ENCODE measurements around the gene HDAC8.
"Not testable (repeated sequence)": the region's sequence is repeated elsewhere in the genome, so short reads cannot be mapped to it uniquely, and the experiment has no call there.

HDAC8 gene

DNA sequence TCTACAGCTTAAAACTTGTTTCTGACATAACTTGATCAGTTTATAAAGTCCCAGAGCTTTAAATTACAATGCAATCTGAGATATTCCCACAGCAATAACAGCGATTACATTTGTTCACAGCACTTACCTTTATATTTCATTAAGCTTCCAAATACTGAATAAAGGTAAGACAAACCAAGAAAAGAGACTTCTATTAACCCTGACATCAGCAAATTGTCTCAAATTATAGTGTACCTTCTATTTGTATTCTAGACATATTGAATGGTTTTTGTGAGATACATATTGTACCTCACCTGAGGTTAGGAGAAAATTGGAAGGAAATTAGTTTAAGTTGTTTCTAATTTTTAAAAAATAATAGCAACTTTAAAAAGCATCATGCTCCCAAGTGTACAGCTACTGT, 111.9 kb downstream of the HDAC8 start:
- no peak for DNase-seq

DNA sequence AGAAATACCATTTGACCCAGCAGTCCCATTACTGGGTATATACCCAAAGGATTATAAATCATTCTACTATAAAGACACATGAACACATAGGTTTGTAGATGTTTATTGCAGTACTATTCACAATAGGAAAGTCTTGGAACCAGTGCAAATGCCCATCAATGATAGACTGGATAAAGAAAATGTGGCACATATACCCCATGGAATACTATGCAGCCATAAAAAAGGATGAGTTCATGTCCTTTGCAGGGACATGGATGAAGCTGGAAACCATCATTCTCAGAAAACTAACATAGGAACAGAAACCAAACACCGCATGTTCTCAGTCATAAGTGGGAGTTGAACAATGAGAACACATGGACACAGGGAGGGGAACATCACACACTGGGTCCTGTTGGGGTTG, 123.6 kb downstream of the HDAC8 start:
- DNase-seq, result not testable (repeated sequence)

DNA sequence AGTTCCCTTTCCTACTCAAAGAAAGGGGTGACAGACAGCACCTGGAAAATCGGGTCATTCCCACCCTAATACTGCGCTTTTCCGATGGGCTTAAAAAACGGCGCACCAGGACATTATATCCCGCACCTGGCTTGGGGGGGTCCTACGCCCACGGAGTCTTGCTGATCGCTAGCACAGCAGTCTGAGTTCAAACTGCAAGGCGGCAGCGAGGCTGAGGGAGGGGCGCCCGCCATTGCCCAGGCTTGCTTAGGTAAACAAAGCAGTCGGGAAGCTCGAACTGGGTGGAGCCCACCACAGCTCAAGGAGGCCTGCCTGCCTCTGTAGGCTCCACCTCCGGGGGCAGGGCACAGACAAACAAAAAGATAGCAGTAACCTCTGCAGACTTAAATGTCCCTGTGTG, 131.9 kb downstream of the HDAC8 start:
- DNase-seq, result not testable (repeated sequence)

DNA sequence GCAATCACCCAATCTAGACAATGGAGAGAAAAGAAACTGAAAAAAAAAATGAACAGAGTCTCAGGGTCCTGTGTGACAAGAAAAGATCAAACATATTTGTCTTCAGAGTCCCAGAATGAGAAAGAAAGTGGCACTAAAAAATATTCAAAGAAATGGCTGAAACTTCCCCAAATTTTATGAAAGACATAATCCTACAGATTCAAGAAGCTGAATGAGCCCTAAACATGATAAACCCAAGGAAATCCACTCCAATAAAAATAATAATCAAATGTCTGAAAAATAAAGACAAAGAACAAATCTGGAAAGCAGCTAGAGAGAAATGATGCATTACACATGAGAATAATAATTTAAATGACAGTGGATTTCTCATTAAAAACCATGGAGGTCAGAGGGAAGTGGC, 136.6 kb downstream of the HDAC8 start:
- DNase-seq, result no peak

DNA sequence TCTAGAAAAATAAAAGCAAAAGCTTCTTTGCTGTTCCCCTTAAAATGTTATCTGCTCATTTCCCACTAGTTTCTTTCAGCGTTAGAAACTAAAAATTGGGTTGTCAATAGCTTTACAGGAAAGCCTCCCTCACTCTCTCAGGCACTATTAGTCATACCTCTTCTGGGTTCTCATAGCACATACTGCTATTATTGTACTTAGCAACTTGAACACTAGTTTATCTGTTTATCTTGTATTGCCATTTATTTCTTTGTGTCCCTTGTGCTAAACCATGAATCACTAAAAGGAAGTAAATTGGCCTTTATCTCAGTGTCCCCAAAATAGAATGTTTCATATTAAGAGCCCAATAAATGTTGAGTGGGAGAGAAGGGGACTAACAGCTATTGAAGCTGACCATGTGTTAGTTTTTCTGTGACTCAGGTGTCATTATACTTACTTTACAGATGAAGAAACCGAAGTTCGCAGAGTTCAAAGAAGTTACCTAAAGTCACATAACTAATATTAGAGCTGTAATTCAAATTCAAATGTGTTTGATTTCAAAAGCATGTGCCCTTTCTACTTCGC, 142.2 kb downstream of the HDAC8 start:
- DNase-seq, result no peak

DNA sequence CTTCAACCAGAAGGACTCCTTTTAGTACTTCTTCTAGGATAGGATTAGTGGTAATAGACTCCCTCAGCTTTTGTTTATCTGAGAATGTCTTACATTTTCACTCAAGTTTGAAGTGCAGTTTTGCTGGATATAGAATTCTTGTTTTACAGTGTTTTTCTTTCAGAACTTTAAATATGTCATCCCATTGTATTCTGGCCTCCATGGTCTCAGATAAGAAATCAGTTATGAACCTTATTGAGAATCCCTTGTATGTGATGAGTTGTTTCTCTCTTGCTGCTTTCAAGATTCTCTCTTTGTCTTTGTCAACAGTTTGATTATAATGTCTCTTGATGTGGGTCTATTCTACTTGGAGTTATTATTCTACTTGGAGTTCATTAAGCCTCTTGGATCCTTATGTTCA, 150.8 kb downstream of the HDAC8 start:
- DNase-seq, result no peak

DNA sequence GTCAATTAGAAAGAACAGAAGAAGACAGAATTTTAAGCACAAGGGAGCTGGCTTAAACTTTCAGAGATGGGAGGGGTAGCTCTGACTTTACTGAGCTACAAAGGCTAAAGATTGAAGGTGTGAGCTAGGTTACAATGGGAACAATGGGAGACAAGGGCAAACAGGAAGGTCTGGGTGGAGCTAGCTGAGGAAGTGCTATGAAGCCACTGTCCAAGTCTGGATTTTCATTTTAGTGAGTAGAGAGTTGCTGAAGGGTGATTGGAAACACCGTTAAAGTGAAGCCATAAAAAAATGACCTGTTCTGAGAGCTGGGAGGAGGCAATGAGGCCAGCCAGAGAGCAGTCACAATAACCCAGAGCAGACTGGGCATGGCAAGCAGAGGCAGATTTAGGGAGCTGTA, 162.7 kb downstream of the HDAC8 start:
- DNase-seq, result no peak

DNA sequence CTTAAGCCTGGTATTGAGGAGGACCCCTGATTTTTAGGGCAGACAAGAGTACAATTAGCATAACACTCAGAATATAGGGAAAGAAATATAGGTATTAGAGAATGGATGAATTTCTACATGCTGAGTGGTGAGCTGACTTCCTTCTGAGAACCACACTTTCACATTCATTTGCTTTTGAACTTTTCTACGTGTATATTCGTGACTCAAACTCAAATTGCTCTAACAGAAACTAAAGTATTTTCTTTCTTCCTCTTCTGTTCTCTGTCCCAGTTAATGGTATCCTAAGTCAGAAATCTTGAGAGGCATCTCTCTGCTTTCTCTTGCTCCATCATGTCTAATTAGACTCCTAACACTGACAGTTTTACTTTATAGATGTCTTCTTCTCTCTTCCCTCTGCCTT, 163.8 kb downstream of the HDAC8 start:
- DNase-seq, result no peak

DNA sequence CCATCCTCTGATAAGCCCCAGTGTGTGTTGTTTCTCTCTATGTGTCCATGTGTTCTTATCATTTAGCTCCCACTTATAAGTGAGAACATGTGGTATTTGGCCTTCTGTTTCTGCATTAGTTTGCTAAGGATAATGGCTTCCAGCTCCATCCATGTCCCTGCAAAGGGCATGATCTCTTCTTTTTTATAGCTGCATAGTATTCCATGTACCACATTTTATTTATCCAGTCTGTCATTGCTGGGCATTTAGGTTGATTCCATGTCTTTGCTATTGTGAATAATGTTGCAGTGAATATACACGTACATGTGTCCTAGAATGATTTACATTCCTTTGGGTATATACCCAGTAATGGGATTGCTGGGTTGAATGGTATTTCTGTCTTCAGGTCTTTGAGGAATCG, 167.5 kb downstream of the HDAC8 start:
- DNase-seq, result not testable (repeated sequence)

DNA sequence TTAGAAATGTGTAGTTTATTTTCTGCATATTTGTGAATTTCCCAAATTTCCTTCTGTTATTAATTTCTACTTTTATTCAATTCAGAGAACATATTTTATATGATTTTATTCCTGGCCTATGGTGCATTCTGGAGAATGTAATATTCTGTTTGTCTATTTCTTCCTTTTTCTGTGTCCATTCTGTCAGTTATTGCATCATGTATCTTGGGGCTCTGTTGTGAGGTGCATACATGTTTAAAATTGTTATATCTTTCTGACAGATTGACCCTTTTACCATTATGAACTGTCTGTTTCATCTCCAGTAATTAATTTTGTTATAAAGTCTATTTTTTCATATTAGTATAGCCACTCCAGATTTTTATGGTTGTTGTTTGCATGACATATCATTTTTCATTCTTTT, 170.0 kb downstream of the HDAC8 start:
- no peak for DNase-seq

DNA sequence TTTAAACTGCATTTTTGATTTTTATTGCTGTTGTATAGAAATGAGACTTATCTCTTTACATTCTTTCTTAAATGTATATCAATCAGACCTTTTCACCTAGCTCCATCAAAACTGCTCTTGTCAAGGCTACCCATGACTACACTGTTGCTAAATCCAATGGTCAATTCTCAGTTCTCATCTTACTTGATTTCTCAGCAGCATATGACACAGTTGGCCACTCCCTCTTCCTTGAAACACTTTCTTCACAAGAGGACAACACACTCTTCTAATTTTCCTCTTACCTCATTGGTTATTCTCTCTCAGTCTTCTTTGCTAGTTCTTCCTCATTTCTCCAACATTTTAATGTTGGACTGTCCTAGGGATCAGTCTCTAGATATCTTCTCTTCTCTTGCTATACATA, 172.8 kb downstream of the HDAC8 start:
- no peak for DNase-seq

DNA sequence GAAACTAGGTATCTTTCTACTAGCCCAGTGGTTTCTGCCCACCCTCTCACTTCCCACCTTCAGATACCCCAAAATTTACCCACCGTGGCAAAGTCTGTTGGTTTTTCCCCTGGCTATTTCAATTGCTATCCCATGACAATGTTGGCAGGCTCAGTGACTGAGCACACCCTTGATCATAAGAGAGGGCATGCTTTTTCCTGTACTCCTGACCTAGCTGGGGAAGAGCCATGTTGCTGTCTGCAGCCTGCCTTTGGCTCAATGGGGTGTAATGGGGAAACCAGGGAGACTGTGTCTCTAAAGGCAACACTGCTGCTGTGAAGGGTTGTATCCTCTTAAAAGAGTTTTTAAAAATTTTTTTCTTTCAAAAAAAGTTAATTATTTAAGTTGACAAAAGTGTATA, 176.5 kb downstream of the HDAC8 start:
- DNase-seq, result no peak

DNA sequence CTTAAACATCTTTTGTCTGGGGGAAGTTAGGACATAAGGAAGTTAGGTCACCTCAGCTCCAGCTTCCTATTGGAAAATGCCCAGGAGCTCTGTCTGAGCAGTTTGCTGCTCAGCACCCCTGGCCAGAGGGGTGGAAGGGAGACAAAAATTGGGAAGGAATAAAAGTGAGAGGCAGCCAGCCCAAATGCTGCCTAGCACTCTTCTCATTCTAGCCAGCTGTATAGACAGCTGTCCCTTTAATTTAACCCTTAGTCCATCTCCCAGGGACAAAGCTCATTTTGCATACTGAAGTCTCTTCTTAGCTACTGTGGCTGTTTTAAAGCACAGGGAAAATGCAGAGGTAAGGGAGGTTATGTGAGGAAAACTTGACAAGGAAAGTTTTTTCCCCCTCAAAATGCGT, 177.4 kb downstream of the HDAC8 start:
- no peak for DNase-seq

DNA sequence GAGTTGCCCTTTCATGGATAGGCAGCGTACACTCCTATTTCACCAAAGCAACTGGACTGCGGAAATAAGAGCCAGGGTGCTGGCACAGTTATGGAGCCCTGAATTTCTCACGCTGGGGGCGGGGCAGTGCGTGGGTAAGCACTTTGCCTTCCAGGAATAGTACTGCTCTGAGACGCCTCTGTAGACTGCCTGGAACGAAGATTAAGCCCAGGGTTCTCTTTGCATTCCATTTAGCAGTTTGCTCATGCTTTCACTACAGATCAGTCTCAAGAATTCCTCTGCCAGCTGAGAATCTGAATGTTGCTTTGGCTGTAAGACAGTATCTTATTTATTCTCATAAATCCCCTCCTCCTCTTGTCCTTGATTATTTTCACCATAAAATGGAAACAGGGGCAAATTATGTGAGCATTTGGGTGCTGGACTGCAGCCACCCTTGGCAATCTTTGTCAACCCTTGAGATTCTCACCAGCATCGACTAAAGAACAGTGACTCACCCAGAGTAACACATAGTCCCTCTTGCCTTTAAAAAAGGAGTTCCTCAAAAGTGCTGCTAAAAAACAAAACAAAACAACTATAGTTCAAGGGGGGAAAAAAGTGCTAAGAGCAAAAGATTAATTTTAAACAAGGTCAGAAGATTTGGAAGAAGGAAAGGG, 178.0 kb downstream of the HDAC8 start:
- no peak for DNase-seq

DNA sequence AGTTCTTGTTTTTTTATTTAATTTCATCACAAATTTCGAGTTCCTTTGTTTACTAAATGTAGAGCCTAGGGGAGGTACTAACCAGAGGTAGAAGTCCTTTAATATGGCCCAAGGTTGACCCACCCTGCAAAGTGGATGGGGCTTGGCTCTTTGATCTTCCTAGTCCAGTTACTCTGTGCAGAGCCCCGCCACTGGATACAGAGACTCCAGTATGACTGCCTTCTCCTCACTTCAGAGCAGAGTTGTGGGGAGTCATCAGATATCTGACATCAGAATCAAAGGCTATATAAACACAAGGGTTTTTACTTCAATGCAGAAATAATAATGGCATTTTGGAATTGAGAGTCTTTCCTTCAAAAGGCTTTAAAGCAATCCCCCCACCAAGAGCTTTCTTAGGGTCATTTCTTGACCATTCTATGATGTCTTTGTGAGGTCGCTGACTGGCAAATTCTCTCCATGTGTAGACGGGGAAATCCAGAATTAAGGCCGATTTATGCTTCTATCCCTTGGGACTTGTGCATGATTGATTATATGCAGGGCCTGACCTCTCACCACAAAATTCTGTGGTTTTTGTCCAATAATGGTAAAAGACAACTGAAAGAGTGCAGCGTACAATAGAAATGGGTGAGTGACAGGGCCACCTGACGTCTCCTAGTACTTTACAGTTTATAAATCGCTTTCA, 178.7 kb downstream of the HDAC8 start:
- no peak for DNase-seq

DNA sequence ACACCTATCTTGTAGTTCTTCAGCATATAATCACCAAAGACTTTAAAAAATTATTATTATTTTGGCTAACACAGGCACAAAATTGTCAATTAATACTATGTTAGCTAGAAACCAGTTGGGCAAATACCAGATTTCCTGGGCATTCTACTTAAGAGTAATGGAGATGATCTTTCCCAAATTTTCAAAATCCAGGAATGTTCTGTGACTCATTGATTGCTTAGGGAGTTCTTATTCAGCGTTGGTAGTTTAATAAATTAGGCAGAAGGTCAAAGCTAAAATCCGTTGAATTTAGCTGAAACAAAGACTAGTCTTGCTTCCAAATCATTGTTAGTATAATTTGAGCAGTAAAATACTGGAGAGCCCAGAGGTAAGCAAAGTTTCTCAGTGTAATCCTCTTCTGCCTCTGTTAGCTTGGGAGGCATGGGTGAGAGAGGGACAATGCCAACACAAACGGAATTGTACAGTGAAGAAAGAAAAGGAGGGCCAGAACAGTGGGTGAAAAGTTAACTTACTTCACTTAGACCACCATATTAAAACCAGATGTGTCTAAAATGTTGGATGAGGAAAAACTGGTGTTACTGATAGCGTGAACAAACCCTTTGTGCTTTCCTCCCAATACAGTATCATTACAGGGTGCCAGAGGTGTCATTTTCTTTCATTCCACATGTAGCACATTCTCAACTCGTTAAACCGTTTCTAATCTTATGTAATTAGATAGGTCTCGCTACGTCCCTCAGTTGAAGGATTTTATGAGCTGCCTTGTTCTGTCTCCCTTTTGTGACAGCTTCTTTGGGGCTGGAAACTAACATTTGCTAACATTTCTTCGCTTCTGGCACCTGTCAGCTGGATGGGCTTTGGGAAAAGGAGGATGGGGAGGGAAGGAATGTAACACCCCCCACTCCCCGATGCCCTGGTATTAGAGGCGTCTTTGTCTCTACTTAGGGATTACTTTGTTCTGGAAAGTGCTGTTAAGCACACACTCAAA, 179.5 kb downstream of the HDAC8 start:
- DNase-seq, result no peak

DNA sequence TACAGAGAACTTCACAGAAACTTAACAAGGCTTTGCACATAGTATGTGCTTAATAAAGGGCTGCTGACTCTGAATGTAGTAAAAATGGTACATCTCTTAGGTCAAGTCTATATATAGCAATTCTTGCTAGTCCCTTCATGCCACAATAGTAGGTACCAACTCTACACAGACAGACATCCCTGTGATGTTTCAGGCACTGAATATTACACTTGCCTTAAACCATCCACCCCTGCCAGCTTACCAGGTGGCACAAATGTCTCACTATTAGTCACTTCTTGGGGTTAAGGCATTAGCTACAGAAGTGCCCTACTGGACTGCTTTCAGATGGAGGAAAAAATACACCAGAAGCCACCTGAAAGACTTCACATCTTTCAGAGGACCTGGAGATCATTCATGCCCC, 180.6 kb downstream of the HDAC8 start:
- DNase-seq, result no peak

DNA sequence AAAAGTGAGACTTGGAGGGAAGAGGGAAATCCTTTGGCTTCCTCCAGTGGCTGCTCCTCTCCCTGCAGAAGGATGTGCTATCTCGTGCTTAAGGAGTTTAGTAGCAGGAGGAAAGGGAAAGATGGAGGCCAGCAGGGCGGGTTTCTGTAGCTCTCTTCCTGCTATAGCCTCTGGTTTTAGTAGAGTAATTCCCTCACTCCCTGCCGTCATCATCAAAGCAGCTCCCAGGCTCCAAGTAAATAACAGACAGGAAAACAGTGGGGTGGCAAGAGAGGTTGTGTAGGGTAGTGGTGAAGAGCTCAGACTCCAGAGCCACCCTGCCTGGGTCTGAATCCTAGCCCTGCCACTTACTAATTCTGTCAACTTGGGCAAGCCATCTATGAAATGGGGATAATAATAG, 185.4 kb downstream of the HDAC8 start:
- DNase-seq, result no peak

DNA sequence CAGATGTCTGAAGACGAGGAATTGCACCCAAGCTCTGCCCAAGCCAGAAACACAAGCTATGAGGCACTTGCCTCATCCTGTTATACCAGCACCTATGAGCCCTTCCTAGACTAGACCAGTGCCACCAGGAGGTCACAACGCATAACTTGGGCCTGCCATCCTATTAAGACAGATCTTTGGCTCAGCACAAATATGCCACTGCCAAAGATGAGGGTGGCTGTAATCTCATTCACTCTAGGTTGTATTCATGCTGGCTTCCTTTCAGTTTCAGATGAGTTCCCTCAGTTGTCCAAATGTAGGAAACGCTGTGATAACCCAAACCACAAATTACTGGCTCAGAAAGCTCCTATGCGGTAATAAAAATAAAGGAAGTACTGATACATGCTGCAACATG, 190.4 kb downstream of the HDAC8 start:
- no peak for DNase-seq

DNA sequence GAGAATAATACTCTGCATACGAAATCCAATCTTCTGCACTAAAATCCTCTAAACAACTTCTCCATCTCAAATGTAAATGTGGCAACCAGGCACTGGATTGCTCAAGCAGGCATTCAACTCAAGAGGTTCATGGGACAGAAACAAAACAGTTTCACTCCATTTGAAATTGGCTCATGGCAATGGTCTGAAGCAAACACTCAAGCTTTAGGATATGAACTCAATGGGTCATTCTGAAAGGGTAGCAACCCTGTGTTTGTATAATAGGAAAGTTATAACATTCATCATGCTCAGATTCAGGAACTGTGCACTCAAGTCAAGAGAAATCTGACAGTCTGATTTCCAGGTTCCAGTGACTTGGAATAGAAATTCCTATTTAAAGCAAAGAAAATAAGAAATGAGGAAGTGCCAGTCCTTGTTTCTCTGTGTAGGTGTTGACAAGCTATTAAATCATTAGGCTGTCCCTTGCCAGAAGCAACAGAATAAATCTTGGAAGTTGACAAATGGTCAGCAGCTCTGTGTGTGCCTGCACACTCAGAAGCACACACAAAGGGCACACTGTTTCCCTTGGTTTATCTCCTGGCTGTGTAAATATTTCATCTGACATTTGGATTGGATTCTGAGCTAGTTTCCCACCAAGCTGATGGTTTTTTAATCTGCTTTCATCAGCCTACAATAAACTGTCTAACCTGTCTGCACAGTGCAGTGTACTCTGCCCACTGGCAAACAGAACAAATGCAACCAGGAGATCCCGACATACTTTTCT, 191.0 kb downstream of the HDAC8 start:
- DNase-seq, result no peak

DNA sequence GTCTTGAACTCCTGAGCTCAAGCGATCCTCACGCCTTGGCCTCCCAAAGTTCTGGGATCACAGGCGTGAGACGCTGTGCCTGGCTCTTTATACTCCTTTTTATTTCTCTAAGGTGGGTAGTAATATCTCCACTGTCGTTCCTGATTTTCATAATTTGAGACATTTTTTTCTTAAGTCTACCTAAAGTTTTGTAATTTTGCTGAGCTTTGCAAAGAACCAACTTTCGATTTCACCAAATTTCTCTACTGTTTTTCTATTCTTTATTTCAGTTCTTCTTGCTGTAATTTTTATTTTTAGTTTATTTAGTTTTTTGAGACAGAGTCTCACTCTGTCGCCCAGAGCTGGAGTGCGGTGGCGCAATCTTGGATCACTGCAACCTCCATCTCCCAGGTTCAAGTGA, 196.5 kb downstream of the HDAC8 start:
- no peak for DNase-seq

DNA sequence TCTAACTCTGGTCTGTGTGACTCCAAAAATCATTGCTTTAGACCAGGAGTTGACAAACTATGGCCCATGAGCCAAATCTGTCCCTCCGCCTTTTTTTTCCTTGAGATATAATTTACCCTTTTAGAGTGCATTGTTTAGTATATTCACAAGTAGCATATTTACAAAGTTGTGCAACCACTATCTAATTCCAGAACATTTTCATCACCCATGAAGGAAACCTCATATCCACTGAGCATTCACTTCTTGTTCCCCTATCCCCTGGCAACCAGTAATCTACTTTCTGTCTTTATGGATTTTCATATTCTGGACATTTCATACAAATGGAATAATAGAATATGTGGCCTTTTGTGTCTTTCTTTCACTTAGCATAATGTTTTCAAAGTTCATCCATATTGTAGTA, 199.5 kb downstream of the HDAC8 start:
- no peak for DNase-seq

DNA sequence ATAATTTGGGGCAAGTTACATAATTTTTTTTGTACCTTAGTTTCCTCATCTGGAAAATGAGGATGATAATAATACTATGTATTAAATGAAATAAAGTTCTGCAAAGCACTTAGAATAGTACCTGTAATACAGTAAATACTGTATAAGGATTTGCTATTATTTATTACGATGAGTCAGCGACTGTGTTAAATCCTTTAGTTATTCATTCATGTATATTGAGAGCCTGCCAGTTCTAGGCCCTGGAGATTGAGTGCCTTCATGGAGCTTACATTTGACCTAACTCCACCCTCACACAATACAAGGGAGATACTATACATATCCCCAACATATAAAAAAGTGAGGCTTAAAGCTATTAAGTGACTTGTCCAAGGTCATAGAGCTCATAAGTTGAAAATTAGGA, 199.9 kb downstream of the HDAC8 start:
- DNase-seq, result no peak

Measured in activated T-cell treated with anti-CD3 and anti-CD28 coated beads, Interleukin-2, amount 50 U/mL, for 1 hour (primary cell).